Measurements from ENCODE around the gene COL5A1. TPM values are rescaled to one million over a fixed set of nuclear protein-coding genes. Genes with fewer than 3 reads are reported as not detected.

Gene COL5A1
- polyA plus RNA-seq, 1 donor (not counting 4 experiments of a cell fraction or from before 2014, with no cell fraction given) = 3.1 TPM

GRCh38 chr9:134827993-134828392 is 186.4 kb downstream of the COL5A1 start:
- Histone ChIP-seq H2AFZ (ENCODE audit: control insufficient read depth, low read length) (no peak overlapping the region), H3K4me1 (ENCODE audit: control insufficient read depth, extremely low read depth, insufficient read depth, low read length) (peaks cover 7% of the 10 kb centered on the region), H4K20me1 (ENCODE audit: control insufficient read depth, extremely low read depth, insufficient read depth, low read length) (peaks cover 2% of the 10 kb centered on the region), H3K4me2 (ENCODE audit: control insufficient read depth, extremely low read depth, insufficient read depth, low read depth, low read length) (no peak overlapping the region), H3K9me1 (ENCODE audit: control insufficient read depth, extremely low read depth, insufficient read depth, low read length) (no peaks in the 10 kb centered on the region), H3K27ac (ENCODE audit: control insufficient read depth, insufficient read depth, low read length) (no peak overlapping the region), H3K9ac (ENCODE audit: control insufficient read depth, extremely low read depth, insufficient read depth, low read length) (no peak overlapping the region), H3K79me2 (ENCODE audit: control insufficient read depth, insufficient read depth, low read length) (no peaks in the 10 kb centered on the region), H3K9me3 (ENCODE audit: control insufficient read depth, low read depth, low read length) (no peaks in the 10 kb centered on the region), H3K27me3 (ENCODE audit: control insufficient read depth, extremely low read depth, insufficient read depth, low read length) (no peaks in the 10 kb centered on the region), H3K4me3 (ENCODE audit: control insufficient read depth in 2 of 3, extremely low read depth in 1 of 3, insufficient read depth in 2 of 3, low read depth in 1 of 3, low read length in 3 of 3) (no peak overlapping the region), H3K36me3 (ENCODE audit: control insufficient read depth in 2 of 2, extremely low read depth in 1 of 2, insufficient read depth in 2 of 2, low read length in 2 of 2) (no peaks in the 10 kb centered on the region)
- FAIRE-seq (no peak), DNase-seq (ENCODE audit: low read depth, low spot score) (no peak)
- dilution Hi-C loops (cut with MboI; ENCODE audit: extremely low pct_ligation_motif_present, low sequenced_read_pairs) = no loop called here
- no peak for TF ChIP-seq CTCF (optimal IDR thresholded peaks at IDR 0.05 in 1 of 3, IDR thresholded peaks at IDR 0.05 in 1 of 3, conservative IDR thresholded peaks at IDR 0.05 in 1 of 3; ENCODE audit: extremely low read depth in 1 of 3, insufficient read depth in 2 of 3, low read length in 3 of 3)
- TF ChIP-seq EZH2 (IDR thresholded peaks at IDR 0.05; ENCODE audit: low read length) = no peak

GRCh38 chr9:134828892-134829291 is 187.3 kb downstream of the COL5A1 start:
- peaks cover 7% of the 10 kb centered on the region for H3K4me1 ChIP-seq (ENCODE audit: control insufficient read depth, extremely low read depth, insufficient read depth, low read length)
- no peak for FAIRE-seq
- dilution Hi-C loops (cut with MboI; ENCODE audit: extremely low pct_ligation_motif_present, low sequenced_read_pairs) = no loop called here
- no peaks in the 10 kb centered on the region for H3K9me1 ChIP-seq (ENCODE audit: control insufficient read depth, extremely low read depth, insufficient read depth, low read length)
- H3K9ac ChIP-seq (ENCODE audit: control insufficient read depth, extremely low read depth, insufficient read depth, low read length) = no peak overlapping the region
- peaks cover 2% of the 10 kb centered on the region for H4K20me1 ChIP-seq (ENCODE audit: control insufficient read depth, extremely low read depth, insufficient read depth, low read length)
- DNase-seq (ENCODE audit: low read depth, low spot score) = no peak
- no peak overlapping the region for H3K4me3 ChIP-seq (ENCODE audit: control insufficient read depth in 2 of 3, extremely low read depth in 1 of 3, insufficient read depth in 2 of 3, low read depth in 1 of 3, low read length in 3 of 3)
- H3K27me3 ChIP-seq (ENCODE audit: control insufficient read depth, extremely low read depth, insufficient read depth, low read length) = no peaks in the 10 kb centered on the region
- H3K79me2 ChIP-seq (ENCODE audit: control insufficient read depth, insufficient read depth, low read length) = no peaks in the 10 kb centered on the region
- no peak overlapping the region for H2AFZ ChIP-seq (ENCODE audit: control insufficient read depth, low read length)
- H3K27ac ChIP-seq (ENCODE audit: control insufficient read depth, insufficient read depth, low read length) = no peak overlapping the region
- TF ChIP-seq EZH2 (IDR thresholded peaks at IDR 0.05; ENCODE audit: low read length) = no peak
- no peak for TF ChIP-seq CTCF (optimal IDR thresholded peaks at IDR 0.05 in 1 of 3, IDR thresholded peaks at IDR 0.05 in 1 of 3, conservative IDR thresholded peaks at IDR 0.05 in 1 of 3; ENCODE audit: extremely low read depth in 1 of 3, insufficient read depth in 2 of 3, low read length in 3 of 3)
- H3K9me3 ChIP-seq (ENCODE audit: control insufficient read depth, low read depth, low read length) = no peaks in the 10 kb centered on the region
- H3K36me3 ChIP-seq (ENCODE audit: control insufficient read depth in 2 of 2, extremely low read depth in 1 of 2, insufficient read depth in 2 of 2, low read length in 2 of 2) = no peaks in the 10 kb centered on the region
- H3K4me2 ChIP-seq (ENCODE audit: control insufficient read depth, extremely low read depth, insufficient read depth, low read depth, low read length) = no peak overlapping the region
